A549 (cell line): ENCODE results near the gene GRID1.

Experiments used
- CHD2 ChIP-seq: fragments of 150-350 bp; IDR thresholded peaks from 2 replicates; pipeline ENCODE4 v1.6.1; 2014; ENCODE audit warnings: low read length; ENCODE audit not compliant: partially characterized antibody
- CHD4 ChIP-seq: fragments of 200-600 bp; sonication (generic); IDR thresholded peaks from 2 replicates; pipeline ENCODE4 v1.6.1; 2016; ENCODE audit warnings: antibody characterized with exemption, mild to moderate bottlenecking, borderline replicate concordance
- CTCF ChIP-seq: fragments of >200 bp; sonication (Bioruptor Twin); formaldehyde crosslinking; IDR thresholded peaks from 3 replicates; pipeline ENCODE4 v1.5.1; 2016
- EP300 ChIP-seq, 2 experiments: fragments of >200 bp; sonication (Bioruptor Twin); formaldehyde crosslinking; IDR thresholded peaks; 2 replicates in 1 of 2; 3 replicates in 1 of 2; pipeline ENCODE4 v1.6.1; 2016 to 2017
- HMGXB4 ChIP-seq: fragments of 250-450 bp; sonication (Bioruptor Pico); IDR thresholded peaks from 2 replicates; pipeline ENCODE4 v1.5.0; 2021; ENCODE audit warnings: mild to moderate bottlenecking, moderate library complexity, borderline replicate concordance
- POLR2A ChIP-seq: IDR thresholded peaks from 2 replicates; pipeline ENCODE4 v1.6.1; 2012; ENCODE audit warnings: mild to moderate bottlenecking, low read length
- RAD21 ChIP-seq, 2 experiments: fragments of >200 bp in 1 of 2; sonication (Bioruptor Twin) in 1 of 2; formaldehyde crosslinking in 1 of 2; IDR thresholded peaks in 1 of 2; conservative IDR thresholded peaks in 1 of 2; 2 replicates in 1 of 2; 3 replicates in 1 of 2; pipeline ENCODE4 v1.6.1; 2012 to 2018; ENCODE audit warnings: inconsistent platforms in 1 of 2
- RFX5 ChIP-seq: fragments of 450-650 bp; IDR thresholded peaks from 2 replicates; pipeline ENCODE4 v1.7.1; 2014; ENCODE audit warnings: antibody characterized with exemption, mild to moderate bottlenecking, moderate library complexity
- SMC3 ChIP-seq: fragments of >200 bp; sonication (Bioruptor Twin); formaldehyde crosslinking; IDR thresholded peaks from 3 replicates; pipeline ENCODE4 v1.6.1; 2018; ENCODE audit warnings: inconsistent platforms
- SREBF2 ChIP-seq: fragments of 450-650 bp; IDR thresholded peaks from 2 replicates; pipeline ENCODE4 v1.6.1; 2014; ENCODE audit warnings: mild to moderate bottlenecking, moderate library complexity
- ZC3H11A ChIP-seq: fragments of 450-650 bp; IDR thresholded peaks from 2 replicates; pipeline ENCODE4 v1.6.1; 2014; ENCODE audit warnings: antibody characterized with exemption, mild to moderate bottlenecking
- ZSCAN20 ChIP-seq: fragments of 250-450 bp; sonication (Bioruptor Pico); IDR thresholded peaks from 2 replicates; pipeline ENCODE4 v1.8.0; 2022; ENCODE audit warnings: mild to moderate bottlenecking, moderate library complexity

GRCh38 chr10:86192147-86192546 is 174.4 kb downstream of the GRID1 start:
- TF ChIP-seq CTCF = no peak
- no peak for TF ChIP-seq POLR2A
- no peak for TF ChIP-seq CHD2
- TF ChIP-seq ZC3H11A = no peak
- TF ChIP-seq ZSCAN20 = no peak
- no peak for TF ChIP-seq EP300 (IDR thresholded peaks at IDR 0.05)
- TF ChIP-seq RFX5 = no peak
- TF ChIP-seq SREBF2 = no peak
- no peak for TF ChIP-seq HMGXB4
- TF ChIP-seq SMC3 = no peak
- no peak for TF ChIP-seq CHD4
- TF ChIP-seq RAD21 (conservative IDR thresholded peaks at IDR 0.05 in 1 of 2, IDR thresholded peaks at IDR 0.05 in 1 of 2) = no peak
